Kidney tubule cell (primary cell): ENCODE results near the gene PDZRN4.
"Not testable (repeated sequence)": the region's sequence is repeated elsewhere in the genome, so short reads cannot be mapped to it uniquely, and the experiment has no call there.

Source experiments
- DNase-seq: peaks from one replicate; pipeline ENCODE4 v3.0.0-alpha.2; 2018; ENCODE audit warnings: low spot score

The PDZRN4 gene

DNA sequence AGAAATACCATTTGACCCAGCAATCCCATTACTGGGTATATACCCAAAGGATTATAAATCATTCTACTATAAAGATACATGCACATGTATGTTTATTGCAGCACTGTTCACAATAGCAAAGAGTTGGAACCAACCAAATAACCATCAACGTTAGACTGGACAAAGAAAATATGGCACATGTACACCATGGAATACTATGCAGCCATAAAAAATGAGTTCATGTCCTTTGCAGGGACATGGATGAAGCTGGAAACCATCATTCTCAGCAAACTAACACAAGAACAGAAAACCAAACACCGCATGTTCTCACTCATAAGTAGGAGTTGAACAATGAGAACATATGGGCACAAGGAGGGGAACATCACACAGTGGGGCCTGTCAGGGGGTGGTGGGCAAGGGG lies 97.3 kb downstream of the PDZRN4 start:
- not testable (repeated sequence) for DNase-seq

DNA sequence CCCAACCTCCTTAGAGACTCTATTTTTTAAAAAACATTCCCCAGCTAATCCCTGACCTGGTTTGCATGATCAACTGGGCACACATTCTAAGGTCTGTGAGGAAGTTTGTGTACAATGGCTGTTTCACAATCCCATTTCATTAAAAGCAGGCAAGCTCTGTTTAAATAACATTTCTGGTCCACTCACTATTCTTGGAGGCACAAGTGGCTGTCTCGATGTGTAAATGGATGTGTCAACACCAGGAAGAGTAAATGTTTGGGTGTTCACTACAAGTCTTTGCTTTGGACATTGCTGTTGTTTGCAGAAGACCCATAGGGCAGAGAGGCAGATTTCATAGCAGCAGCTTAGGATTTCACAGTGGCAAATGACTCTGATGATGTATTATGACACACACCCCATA lies 98.3 kb downstream of the PDZRN4 start:
- DNase-seq = no peak

- no peak for DNase-seq
These were observed 99.5 kb downstream of the PDZRN4 start for GRCh38 chr12:41287500-41288141.

DNA sequence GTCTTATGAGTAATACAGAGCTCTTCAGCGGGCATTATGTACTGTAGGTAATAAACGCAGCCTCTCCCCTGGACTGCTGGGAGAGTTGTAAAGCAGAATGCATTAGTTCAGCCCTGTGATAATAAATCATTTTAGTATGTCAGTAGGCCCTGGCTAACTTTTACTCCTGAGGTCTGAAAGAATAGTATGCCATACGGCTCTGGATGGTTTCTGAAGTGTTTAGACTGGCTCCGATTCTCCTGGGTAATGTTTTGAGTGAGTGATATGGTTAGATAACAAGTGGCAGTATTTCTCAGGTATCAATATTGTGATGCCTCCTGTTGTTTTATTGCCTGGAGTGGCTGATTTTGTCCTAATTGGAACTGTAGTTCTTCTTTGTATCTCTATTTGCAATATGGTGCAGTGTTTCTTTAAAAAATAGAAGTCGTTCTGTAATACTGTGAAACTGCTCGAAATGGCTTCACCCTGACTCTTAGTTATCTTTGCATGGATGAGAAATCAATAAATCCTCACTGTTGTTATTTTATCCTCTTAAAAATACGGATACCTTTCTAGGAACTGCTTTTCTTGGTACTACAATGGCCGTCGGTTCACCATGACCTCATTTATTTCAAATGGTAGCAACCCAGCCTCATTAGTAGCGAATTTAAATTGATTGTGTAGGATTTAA lies 100.2 kb downstream of the PDZRN4 start:
- no peak for DNase-seq

DNA sequence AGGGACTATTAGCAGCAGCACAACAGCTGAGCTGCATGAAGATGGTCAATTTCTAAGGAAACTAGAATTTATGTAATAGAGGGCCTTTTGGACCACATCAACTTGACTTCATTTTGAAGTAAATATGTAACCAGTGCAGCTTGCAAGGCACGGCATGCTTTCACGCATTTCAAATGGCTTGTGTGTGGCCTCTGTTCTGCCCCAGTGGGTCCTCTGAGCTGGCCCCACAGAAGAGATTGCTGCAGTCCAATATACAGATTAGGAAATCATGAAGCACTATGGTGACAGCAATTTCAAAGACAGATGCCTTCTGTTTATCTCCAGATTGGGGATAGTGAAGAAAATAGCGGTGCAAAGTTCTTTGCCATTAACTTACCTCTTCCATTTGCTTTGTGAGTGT lies 101.4 kb downstream of the PDZRN4 start:
- peak; percentile 33 for DNase-seq

DNA sequence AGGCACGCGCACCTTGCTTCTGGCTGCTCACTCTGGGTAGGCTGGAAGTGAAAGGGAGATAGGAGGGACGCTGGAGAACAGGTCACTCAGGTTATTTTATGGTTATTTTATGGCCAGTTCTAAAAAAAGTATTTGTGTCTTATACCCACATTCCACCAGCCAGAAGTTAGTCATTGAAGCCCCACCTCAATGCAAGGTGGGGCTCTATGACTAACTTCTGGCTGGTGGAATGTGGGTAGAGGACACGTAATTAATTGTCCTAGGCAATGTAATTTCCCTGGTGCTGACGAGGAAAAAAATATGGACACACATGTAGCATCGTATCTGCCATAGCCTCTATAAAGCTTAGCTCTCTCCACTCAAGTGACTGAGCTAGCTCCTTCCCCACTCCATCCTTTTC lies 104.9 kb downstream of the PDZRN4 start:
- DNase-seq = peak; percentile 78

DNA sequence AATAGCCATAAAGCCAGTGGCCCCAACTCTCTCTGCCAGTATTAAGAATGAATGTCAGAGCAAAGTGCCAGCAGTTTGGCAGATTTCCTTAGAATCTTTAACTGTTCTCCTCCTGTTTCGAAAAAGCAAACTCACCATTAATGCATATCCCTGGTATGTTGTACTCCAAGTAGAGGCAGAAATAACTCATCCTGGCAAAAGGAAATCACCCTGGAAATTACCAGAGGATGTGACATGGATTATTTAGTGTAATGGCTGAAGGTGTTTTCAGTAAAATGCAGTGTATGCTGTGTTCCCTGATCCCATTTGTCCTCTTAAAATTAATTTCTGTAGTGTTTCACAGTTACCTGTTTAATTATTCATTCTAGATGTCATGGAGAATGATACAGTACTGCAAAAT lies 105.3 kb downstream of the PDZRN4 start:
- DNase-seq = no peak

DNA sequence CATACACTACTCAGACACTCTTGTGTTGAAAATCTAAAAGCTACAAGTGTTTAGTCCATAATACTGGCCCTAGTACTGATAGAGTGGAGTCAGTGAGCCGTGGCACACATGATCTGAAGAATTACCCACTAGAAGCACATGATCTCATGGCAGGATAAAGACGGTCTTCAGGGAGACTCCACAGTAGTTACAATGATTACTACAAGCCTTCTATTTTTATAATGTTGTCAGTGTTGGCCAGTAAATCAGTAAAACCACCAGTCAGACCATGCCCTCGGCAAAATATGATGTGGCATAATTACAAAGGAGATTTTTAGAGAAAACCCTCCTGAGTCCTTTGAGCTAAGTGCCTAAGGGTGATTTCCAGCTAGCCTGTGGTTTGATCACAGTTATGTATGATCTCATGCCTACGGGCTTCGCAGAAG lies 114.9 kb downstream of the PDZRN4 start:
- DNase-seq = peak; percentile 20

DNA sequence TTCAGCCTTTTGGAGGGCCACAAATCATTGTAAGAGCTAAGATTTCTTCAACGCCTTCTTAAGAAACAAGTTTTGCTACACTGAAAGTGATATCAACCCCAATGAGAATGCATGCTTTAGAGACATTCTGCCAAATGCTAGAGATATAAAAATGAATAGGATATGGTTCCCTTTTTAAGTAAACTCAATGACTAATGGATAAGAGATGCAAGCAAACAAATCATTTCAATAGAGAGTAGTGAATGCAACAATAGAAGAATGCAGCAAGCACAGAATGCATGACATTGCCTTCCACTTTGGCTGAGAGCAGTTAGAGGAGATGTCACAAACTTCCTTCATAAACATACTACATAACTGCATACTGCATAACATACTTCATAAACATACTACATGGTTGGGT lies 116.4 kb downstream of the PDZRN4 start:
- DNase-seq = no peak

GRCh38 chr12:41310367-41310766 lies 122.2 kb downstream of the PDZRN4 start:
- no peak for DNase-seq

DNA sequence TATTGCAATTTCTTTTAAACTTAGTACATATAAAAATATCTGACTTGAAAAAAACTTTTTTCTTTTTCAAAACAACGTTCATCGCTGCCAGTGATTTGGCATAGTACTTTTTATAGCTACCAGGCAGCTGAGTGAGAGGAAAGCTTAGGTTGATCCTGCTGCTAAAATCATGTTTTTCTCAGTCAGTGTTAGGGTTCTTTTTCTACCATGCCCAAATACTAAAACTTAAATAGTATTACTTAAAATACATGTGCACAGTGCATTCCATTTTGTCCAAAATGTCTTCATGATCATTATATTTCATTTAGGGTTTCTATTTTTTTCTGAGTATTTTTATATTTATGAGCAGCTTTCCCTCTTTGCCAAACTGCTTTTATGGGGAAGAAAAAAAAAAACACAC lies 123.8 kb downstream of the PDZRN4 start:
- no peak for DNase-seq

DNA sequence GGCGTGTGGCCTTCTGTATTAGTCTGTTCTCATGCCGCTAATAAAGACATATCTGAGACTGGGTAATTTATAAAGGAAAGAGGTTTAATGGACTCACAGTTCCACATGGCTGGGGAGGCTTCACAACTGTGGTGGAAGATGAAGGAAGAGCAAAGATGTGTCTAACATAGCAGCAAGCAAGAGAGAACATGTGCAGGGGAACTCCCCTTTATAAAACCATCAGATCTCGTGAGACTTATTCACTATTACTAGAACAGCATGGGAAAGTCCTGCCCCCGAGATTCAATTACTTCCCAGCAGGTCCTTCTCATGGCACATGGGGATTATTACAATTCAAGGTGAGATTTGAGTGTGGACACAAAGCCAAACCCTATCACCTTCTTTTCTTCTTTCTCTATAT lies 124.3 kb downstream of the PDZRN4 start:
- not testable (repeated sequence) for DNase-seq

DNA sequence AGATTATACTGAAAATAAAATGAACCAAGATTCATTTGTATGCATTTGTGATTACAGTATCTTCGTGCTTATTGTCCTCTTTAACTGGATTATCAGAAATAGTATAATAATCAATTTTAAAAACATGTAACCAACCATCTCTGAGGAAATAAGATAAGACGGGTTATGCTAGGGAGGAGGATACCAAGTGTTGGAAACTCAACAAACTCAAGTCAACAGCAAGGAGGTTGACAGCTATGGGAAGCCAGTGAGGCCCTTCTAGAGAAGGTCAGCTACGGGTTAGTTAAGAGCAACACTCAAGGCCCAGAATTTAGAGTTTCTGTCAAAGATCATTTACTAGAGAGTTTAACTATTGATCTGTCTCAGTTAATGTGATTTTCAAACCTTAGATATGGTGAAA lies 137.2 kb downstream of the PDZRN4 start:
- DNase-seq = no peak

- DNase-seq = no peak
These were observed 139.2 kb downstream of the PDZRN4 start for GRCh38 chr12:41327096-41327895.

DNA sequence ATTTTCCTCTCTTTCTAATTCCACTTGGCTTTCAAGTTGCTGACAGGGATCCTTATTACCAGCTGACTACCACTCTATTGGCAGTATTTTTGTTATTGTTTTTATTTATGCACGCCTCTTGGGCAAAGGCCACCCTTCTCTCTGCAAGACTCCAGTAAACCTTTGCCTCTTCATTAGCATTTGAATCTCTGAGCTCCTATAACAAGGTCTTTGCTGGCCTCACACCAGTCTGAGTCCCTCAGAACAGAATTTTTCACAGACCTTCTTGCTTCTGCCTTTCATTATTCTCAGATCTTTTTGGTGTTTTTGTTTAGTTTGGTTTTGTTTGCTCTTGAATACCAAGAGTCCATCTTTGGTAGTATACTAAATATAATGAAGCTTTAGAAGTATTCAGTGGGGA lies 145.9 kb downstream of the PDZRN4 start:
- no peak for DNase-seq

DNA sequence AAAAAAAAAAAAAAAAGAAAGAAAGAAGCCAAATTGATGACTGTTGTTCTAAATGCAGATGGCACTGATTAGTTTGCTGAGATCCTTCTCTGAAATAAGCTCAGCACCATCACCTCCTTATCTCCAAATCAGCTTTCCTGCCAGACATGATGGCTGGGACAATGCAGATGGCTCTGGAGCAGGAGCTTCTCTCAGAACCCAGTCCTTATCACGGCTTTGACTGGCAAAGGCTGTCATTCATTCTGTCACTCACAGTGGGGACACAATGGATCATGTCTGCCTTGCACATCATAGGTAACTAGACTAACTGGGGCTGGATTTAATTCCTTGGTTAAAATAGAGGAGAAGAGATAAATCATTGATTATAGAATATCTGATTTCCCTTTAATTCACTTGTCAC lies 146.3 kb downstream of the PDZRN4 start:
- DNase-seq = no peak

DNA sequence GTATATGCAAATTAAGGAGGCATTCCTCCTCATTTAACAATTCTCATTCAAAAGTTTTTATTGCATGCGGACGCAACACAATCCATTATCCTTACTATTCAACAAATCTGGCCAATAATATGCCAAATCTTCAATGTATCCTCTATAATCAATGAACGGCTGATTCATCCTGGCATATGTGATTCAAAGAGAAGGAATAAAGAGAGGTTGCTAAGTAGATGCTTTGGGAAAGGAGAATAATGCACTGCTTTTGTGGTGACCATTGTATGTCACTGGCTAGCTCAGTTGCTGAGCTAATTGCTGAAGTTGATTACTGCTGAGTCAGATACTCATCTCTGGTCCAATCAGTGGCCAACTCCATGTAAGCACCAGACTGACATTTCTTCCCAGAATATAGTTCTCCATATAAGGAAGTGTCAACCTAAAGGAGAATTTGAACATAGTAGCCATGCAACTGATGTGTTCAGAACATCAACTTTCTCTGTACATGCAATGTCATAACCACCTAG lies 148.0 kb downstream of the PDZRN4 start:
- DNase-seq = no peak

DNA sequence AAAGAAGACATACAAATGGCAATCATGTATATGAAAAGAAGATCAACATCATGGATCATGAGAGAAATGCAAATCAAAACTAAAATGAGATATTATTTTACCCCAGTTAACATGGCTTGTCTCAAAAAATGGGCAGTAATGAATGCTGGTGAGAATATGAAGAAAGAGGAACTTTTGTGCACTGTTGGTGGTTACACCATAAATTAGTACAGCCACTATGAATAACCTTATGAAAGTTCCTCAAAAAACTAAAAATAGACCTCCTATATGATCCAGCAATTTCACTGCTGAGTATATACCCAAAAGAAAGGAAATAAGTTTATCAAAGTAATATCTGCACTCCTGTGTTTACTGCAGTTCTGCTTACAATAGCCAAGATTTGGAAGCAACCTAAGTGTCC lies 151.7 kb downstream of the PDZRN4 start:
- no peak for DNase-seq

GRCh38 chr12:41344776-41345470 lies 156.8 kb downstream of the PDZRN4 start:
- DNase-seq = no peak

- DNase-seq = no peak
These were observed 160.1 kb downstream of the PDZRN4 start for GRCh38 chr12:41348198-41348597.

GRCh38 chr12:41356181-41356580 lies 168.1 kb downstream of the PDZRN4 start:
- DNase-seq = no peak

GRCh38 chr12:41361738-41362137 lies 173.6 kb downstream of the PDZRN4 start:
- no peak for DNase-seq
